ENCODE data around the gene FARP2.

FARP2 gene

DNA sequence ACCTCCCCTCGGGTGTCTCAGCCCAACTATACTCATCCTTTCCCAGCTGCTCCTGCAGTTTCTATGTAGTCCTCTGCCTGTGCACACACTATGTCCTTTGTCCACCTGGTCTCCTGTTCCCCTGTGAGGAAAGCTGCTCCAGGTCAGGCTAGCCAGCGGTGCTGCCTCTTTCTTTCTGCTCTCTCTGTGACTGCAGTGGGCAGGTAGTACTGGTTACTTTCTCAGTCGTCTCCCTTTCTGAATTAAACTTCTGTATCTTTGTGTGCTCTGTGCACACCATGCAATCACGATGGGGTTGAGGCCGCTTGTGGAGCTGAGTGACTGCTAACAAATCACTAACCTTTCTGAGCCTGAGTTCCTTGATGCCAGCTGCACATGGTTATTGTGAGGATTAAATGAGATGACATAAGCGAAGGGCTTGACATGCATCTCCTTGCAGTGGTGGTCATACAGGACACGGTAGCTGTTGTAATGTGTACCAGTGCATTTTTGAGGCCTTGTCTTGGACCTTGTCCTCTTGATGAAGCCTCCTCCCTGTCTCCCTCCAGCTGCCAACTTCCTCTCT, 3.5 kb downstream of the FARP2 start:
- TF ChIP-seq, protein P1, sequence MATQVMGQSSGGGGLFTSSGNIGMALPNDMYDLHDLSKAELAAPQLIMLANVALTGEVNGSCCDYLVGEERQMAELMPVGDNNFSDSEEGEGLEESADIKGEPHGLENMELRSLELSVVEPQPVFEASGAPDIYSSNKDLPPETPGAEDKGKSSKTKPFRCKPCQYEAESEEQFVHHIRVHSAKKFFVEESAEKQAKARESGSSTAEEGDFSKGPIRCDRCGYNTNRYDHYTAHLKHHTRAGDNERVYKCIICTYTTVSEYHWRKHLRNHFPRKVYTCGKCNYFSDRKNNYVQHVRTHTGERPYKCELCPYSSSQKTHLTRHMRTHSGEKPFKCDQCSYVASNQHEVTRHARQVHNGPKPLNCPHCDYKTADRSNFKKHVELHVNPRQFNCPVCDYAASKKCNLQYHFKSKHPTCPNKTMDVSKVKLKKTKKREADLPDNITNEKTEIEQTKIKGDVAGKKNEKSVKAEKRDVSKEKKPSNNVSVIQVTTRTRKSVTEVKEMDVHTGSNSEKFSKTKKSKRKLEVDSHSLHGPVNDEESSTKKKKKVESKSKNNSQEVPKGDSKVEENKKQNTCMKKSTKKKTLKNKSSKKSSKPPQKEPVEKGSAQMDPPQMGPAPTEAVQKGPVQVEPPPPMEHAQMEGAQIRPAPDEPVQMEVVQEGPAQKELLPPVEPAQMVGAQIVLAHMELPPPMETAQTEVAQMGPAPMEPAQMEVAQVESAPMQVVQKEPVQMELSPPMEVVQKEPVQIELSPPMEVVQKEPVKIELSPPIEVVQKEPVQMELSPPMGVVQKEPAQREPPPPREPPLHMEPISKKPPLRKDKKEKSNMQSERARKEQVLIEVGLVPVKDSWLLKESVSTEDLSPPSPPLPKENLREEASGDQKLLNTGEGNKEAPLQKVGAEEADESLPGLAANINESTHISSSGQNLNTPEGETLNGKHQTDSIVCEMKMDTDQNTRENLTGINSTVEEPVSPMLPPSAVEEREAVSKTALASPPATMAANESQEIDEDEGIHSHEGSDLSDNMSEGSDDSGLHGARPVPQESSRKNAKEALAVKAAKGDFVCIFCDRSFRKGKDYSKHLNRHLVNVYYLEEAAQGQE (IDR thresholded peaks at IDR 0.05; ENCODE audit: low read depth): no peak
- no peak for TF ChIP-seq ZBTB7A (IDR thresholded peaks at IDR 0.05; ENCODE audit: low read depth)
- no peak for TF ChIP-seq EGR1 (IDR thresholded peaks at IDR 0.05)
- no peak for TF ChIP-seq TEAD4 (IDR thresholded peaks at IDR 0.05)
- TF ChIP-seq YY1 (IDR thresholded peaks at IDR 0.05; ENCODE audit: low read depth): no peak
- TF ChIP-seq, protein P2, sequence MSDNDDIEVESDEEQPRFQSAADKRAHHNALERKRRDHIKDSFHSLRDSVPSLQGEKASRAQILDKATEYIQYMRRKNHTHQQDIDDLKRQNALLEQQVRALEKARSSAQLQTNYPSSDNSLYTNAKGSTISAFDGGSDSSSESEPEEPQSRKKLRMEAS (IDR thresholded peaks at IDR 0.05): no peak
- no peak for TF ChIP-seq FOXM1 (IDR thresholded peaks at IDR 0.05; ENCODE audit: borderline replicate concordance, low read depth)
- TF ChIP-seq TCF12 (IDR thresholded peaks at IDR 0.05; ENCODE audit: low read depth): no peak
- TF ChIP-seq NFIC (IDR thresholded peaks at IDR 0.05): no peak
- no peak for TF ChIP-seq RAD21 (IDR thresholded peaks at IDR 0.05; ENCODE audit: low read depth)

DNA sequence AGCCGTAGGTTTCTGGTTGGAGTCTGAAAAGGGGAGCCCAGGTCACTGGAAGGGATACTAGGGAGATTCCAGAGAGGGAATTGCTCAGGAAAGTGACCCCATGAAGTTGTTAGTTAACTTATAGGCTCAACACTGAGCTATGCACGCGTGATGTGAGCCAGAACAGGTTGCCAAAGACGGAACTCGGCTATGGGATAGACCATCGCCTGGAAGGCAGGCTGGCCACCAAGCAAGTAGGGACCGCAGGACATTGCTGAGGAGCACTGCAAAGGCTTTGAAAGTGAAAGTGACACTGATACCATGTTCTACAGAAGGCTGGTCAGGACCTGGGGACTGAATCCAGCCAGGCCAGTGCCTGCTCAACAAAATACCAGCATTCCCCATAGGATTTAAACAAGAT, 7.3 kb downstream of the FARP2 start:
- TF ChIP-seq ZBTB7A (IDR thresholded peaks at IDR 0.05; ENCODE audit: low read depth) (no peak), CREB1 (IDR thresholded peaks at IDR 0.05; ENCODE audit: low read depth) (no peak), TEAD4 (IDR thresholded peaks at IDR 0.05) (no peak)
- TF ChIP-seq, protein P2 (IDR thresholded peaks at IDR 0.05): no peak

DNA sequence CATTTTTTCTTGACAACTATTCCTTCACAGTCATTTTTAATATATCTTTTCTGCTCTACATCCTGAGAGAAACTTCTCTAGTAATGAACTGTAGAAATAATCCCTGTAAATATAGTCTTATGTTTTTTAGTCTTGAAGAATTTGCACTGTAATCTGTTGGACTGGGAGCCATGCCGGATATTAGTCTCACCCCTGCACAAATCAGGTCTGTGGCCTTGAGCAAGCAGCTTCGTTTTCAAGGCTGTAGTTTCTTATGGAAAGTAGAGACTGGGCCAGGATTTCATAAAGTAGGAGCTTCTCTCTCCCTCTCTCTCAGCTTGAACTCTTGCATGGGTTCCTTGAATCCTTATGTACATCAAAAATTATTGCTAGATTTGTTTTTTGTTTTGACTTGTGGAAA, 8.7 kb downstream of the FARP2 start:
- no peak for TF ChIP-seq YY1 (IDR thresholded peaks at IDR 0.05; ENCODE audit: low read depth)
- TF ChIP-seq, protein P3, sequence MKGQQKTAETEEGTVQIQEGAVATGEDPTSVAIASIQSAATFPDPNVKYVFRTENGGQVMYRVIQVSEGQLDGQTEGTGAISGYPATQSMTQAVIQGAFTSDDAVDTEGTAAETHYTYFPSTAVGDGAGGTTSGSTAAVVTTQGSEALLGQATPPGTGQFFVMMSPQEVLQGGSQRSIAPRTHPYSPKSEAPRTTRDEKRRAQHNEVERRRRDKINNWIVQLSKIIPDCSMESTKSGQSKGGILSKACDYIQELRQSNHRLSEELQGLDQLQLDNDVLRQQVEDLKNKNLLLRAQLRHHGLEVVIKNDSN (IDR thresholded peaks at IDR 0.05): no peak
- no peak for TF ChIP-seq NFIC (IDR thresholded peaks at IDR 0.05)

DNA sequence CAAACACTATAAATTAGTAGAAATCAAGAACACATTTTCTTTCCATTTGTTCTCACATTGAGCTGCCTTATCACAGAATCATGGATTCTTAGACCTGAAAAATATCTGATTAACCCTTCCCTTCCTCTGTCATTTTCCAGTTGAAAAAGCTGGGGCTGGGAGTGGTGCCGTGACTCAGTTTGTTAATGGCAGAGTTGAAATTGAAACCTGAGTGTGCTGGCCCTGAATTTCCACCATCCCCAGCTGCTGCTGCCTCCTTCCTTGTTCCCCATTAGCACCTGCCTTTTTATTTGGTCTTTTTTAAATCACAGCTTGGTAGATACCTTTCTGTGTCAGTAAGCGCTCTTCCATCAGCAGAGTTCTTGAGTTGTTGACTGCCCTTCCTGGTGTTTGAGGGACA, 10.6 kb downstream of the FARP2 start:
- TF ChIP-seq EGR1 (IDR thresholded peaks at IDR 0.05): no peak
- TF ChIP-seq FOXM1 (IDR thresholded peaks at IDR 0.05; ENCODE audit: borderline replicate concordance, low read depth): no peak
- no peak for TF ChIP-seq CREB1 (IDR thresholded peaks at IDR 0.05; ENCODE audit: low read depth)
- no peak for TF ChIP-seq CEBPB (IDR thresholded peaks at IDR 0.05)
- no peak for TF ChIP-seq TCF12 (IDR thresholded peaks at IDR 0.05; ENCODE audit: low read depth)

DNA sequence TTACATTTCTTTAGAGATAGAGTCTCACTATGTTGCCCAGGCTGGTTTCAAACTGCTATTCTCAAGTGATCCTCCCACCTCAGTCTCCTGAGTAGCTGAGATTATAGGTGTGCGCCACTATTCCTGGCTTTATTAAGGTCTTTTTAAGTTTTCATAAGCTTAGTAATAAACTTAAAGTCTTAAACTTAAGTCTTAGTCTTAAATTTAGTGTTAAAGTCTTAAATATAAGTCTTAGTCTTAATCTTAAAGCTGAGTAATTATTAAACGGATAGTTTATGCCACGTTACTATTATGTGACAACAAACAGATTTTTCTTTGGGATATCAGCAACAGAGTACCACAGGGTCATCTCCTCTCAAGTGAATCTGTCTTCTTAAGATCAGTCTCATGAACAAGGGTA, 12.6 kb downstream of the FARP2 start:
- TF ChIP-seq, protein P2 (IDR thresholded peaks at IDR 0.05): no peak
- TF ChIP-seq CREB1 (IDR thresholded peaks at IDR 0.05; ENCODE audit: low read depth): no peak
- no peak for TF ChIP-seq EGR1 (IDR thresholded peaks at IDR 0.05)

DNA sequence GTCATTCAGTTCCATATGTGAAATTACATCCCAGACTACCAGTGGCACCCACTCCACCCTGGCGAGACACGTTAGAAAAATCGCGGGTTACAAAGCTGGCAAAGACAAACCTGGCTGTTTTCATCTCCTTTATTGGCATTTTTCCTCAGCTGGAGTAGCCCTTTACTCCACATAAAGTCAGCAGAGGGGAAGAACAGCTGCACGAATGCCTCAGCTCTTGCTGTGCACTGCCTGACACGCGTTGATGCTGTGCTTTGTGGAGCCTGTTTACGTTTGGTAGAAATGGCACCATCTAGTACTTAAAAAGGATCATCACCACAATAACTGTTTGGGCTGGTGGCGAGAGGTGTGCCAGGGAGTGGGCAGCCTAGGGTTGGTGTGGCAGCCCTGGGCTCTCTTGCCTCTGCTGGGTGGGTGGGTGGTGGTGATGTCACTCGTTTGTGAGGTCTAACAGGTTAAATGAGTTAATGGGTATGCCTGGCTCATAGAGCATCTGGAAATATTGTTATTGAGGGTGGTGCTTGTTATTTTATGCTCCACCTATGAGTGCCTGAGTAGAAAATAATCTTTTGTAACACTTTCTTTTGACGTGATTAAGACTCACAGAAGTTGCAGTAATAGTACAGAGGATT, 16.4 kb downstream of the FARP2 start:
- TF ChIP-seq EP300 (IDR thresholded peaks at IDR 0.05; ENCODE audit: borderline replicate concordance) (no peak), CREB1 (IDR thresholded peaks at IDR 0.05; ENCODE audit: low read depth) (no peak), TEAD4 (IDR thresholded peaks at IDR 0.05) (no peak), RAD21 (IDR thresholded peaks at IDR 0.05; ENCODE audit: low read depth) (no peak), CEBPB (IDR thresholded peaks at IDR 0.05) (no peak), YY1 (IDR thresholded peaks at IDR 0.05; ENCODE audit: low read depth) (no peak), FOXM1 (IDR thresholded peaks at IDR 0.05; ENCODE audit: borderline replicate concordance, low read depth) (no peak), TCF12 (IDR thresholded peaks at IDR 0.05; ENCODE audit: low read depth) (no peak), ZBTB7A (IDR thresholded peaks at IDR 0.05; ENCODE audit: low read depth) (no peak), NFIC (IDR thresholded peaks at IDR 0.05) (no peak), EGR1 (IDR thresholded peaks at IDR 0.05) (no peak), TAF1 (IDR thresholded peaks at IDR 0.05; ENCODE audit: low read depth) (no peak)
- TF ChIP-seq, protein P1 (IDR thresholded peaks at IDR 0.05; ENCODE audit: low read depth): no peak
- TF ChIP-seq, protein P3 (IDR thresholded peaks at IDR 0.05): no peak
- TF ChIP-seq, protein P2 (IDR thresholded peaks at IDR 0.05): no peak

Measured in Ishikawa (cell line).